Neural progenitor cell (in vitro differentiated cells): ENCODE measurements around the gene ZFHX3.

Experiments
- CTCF ChIP-seq: fragments of 200-600 bp; sonication (generic); IDR thresholded peaks from 2 replicates; pipeline ENCODE4 v1.5.1; 2017; ENCODE audit warnings: antibody characterized with exemption, mild to moderate bottlenecking
- EZH2 ChIP-seq: fragments of 200-600 bp; sonication (generic); IDR thresholded peaks from 2 replicates; pipeline ENCODE4 v1.6.1; 2017; ENCODE audit warnings: antibody characterized with exemption, mild to moderate bottlenecking, moderate library complexity

- no peak for TF ChIP-seq CTCF
- TF ChIP-seq EZH2, result no peak
Observed at GRCh38 chr16:72915331-72915730, 132.6 kb downstream of the ZFHX3 start.
